Measurements from ENCODE around the gene RXFP1. TPM values are rescaled to one million over a fixed set of nuclear protein-coding genes. Genes with fewer than 3 reads are reported as not detected.

RXFP1 gene
- total RNA-seq, 4 donors from 2014 or later, result 0.19 TPM; not detected in 3

- TF ChIP-seq POLR2AphosphoS5 (IDR thresholded peaks at IDR 0.05) (no peak), CTCF (IDR thresholded peaks at IDR 0.05) (no peak), EP300 (IDR thresholded peaks at IDR 0.05) (no peak), POLR2A (IDR thresholded peaks at IDR 0.05) (no peak)
- Histone ChIP-seq H3K36me3 (no peaks in the 10 kb centered on the region), H3K4me3 (no peak overlapping the region), H3K9me3 (no peaks in the 10 kb centered on the region), H3K27me3 (no peaks in the 10 kb centered on the region), H3K4me1 (no peaks in the 10 kb centered on the region), H3K27ac (no peak overlapping the region)
- DNase-seq (ENCODE audit: low spot score in 2 of 2), result no peak
These were observed 96.3 kb downstream of the RXFP1 start for GRCh38 chr4:158617956-158618355.

GRCh38 chr4:158621729-158622128 is 100.0 kb downstream of the RXFP1 start:
- Histone ChIP-seq H3K27ac (no peak overlapping the region), H3K27me3 (no peaks in the 10 kb centered on the region), H3K9me3 (no peaks in the 10 kb centered on the region), H3K36me3 (no peaks in the 10 kb centered on the region), H3K4me3 (no peak overlapping the region), H3K4me1 (no peaks in the 10 kb centered on the region)
- TF ChIP-seq CTCF (IDR thresholded peaks at IDR 0.05), result no peak
- no peak for TF ChIP-seq EP300 (IDR thresholded peaks at IDR 0.05)
- no peak for TF ChIP-seq POLR2A (IDR thresholded peaks at IDR 0.05)
- no peak for TF ChIP-seq POLR2AphosphoS5 (IDR thresholded peaks at IDR 0.05)
- 87% methylated on average over 4 of the region's 4 CpGs for WGBS
- DNase-seq (ENCODE audit: low spot score in 2 of 2), result no peak

GRCh38 chr4:158622251-158622650 is 100.6 kb downstream of the RXFP1 start:
- Histone ChIP-seq H3K9me3 (no peaks in the 10 kb centered on the region), H3K4me3 (no peak overlapping the region), H3K27ac (no peak overlapping the region), H3K4me1 (no peaks in the 10 kb centered on the region), H3K27me3 (no peaks in the 10 kb centered on the region), H3K36me3 (no peaks in the 10 kb centered on the region)
- TF ChIP-seq CTCF (IDR thresholded peaks at IDR 0.05) (no peak), POLR2A (IDR thresholded peaks at IDR 0.05) (no peak), POLR2AphosphoS5 (IDR thresholded peaks at IDR 0.05) (no peak), EP300 (IDR thresholded peaks at IDR 0.05) (no peak)
- no peak for DNase-seq (ENCODE audit: low spot score in 2 of 2)
- WGBS, result 91% methylated on average over 3 of the region's 3 CpGs

- Histone ChIP-seq H3K4me3 (no peak overlapping the region), H3K9me3 (no peaks in the 10 kb centered on the region), H3K4me1 (no peaks in the 10 kb centered on the region), H3K36me3 (no peaks in the 10 kb centered on the region), H3K27ac (no peak overlapping the region), H3K27me3 (no peaks in the 10 kb centered on the region)
- DNase-seq (ENCODE audit: low spot score in 2 of 2), result no peak
- WGBS, result 22% methylated on average over 3 of the region's 3 CpGs
- no peak for TF ChIP-seq EP300 (IDR thresholded peaks at IDR 0.05)
- TF ChIP-seq CTCF (IDR thresholded peaks at IDR 0.05), result peak; percentile 50 to 77
- no peak for TF ChIP-seq POLR2A (IDR thresholded peaks at IDR 0.05)
- no peak for TF ChIP-seq POLR2AphosphoS5 (IDR thresholded peaks at IDR 0.05)
These were observed 103.3 kb downstream of the RXFP1 start for GRCh38 chr4:158624889-158625478.

- no peak for DNase-seq (ENCODE audit: low spot score in 2 of 2)
- TF ChIP-seq POLR2A (IDR thresholded peaks at IDR 0.05) (no peak), EP300 (IDR thresholded peaks at IDR 0.05) (no peak), POLR2AphosphoS5 (IDR thresholded peaks at IDR 0.05) (no peak), CTCF (IDR thresholded peaks at IDR 0.05) (no peak)
- WGBS, result 50% methylated on average over 2 of the region's 2 CpGs
- Histone ChIP-seq H3K9me3 (no peaks in the 10 kb centered on the region), H3K27me3 (no peaks in the 10 kb centered on the region), H3K4me3 (no peak overlapping the region), H3K36me3 (no peaks in the 10 kb centered on the region), H3K4me1 (no peaks in the 10 kb centered on the region), H3K27ac (no peak overlapping the region)
These were observed 103.9 kb downstream of the RXFP1 start for GRCh38 chr4:158625544-158625943.

All from suprapubic skin (tissue), 4 donors.